WTC11 (cell line): Measurements from ENCODE around the gene IL1B. TPM values are rescaled to one million over a fixed set of nuclear protein-coding genes. Genes with fewer than 3 reads are reported as not detected.

Source experiments
- ATAC-seq: fragments of 200-7000 bp; cut with Tn5 transposase; 2 replicates; pipeline ENCODE4 v1.10.0; 2021; ENCODE audit warnings: mild to moderate bottlenecking, moderate library complexity
- CTCF ChIA-PET: fragments of 300-600 bp; sonication (Branson Sonifier 250); formaldehyde crosslinking; loops from one replicate; lab custom pipeline; 2021; ENCODE audit warnings: antibody characterized with exemption; lab: Charles Lee
- POLR2A ChIA-PET: fragments of 350-600 bp; sonication (Branson Sonifier 250); formaldehyde crosslinking; loops from one replicate; lab custom pipeline; 2021; ENCODE audit warnings: antibody characterized with exemption; lab: Charles Lee
- DNase-seq: peaks from one replicate; pipeline ENCODE4 v3.0.0; 2021; ENCODE audit warnings: low spot score
- H3K27ac Mint-ChIP-seq: 2 replicates; pipeline ENCODE4 v1.8.0; 2021; ENCODE audit warnings: mixed read lengths
- H3K27me3 Mint-ChIP-seq: 2 replicates; pipeline ENCODE4 v1.8.0; 2021; ENCODE audit warnings: low read depth, mild to moderate bottlenecking, moderate library complexity, mixed read lengths
- H3K36me3 Mint-ChIP-seq: 2 replicates; pipeline ENCODE4 v1.8.0; 2021; ENCODE audit warnings: mixed read lengths
- H3K4me1 Mint-ChIP-seq: 2 replicates; pipeline ENCODE4 v1.8.0; 2022; ENCODE audit warnings: mixed read lengths
- H3K4me3 Mint-ChIP-seq: 2 replicates; pipeline ENCODE4 v1.8.0; 2021; ENCODE audit warnings: mild to moderate bottlenecking, moderate library complexity, mixed read lengths
- H3K9me3 Mint-ChIP-seq: 2 replicates; pipeline ENCODE4 v1.8.0; 2021; ENCODE audit warnings: mixed read lengths
- ATF1 ChIP-seq: sonication (generic); formaldehyde crosslinking; IDR thresholded peaks from 2 replicates; pipeline ENCODE4 v1.8.1; 2023; ENCODE audit warnings: mild to moderate bottlenecking, moderate library complexity, missing genetic modification reagents
- CBFB ChIP-seq: sonication (generic); formaldehyde crosslinking; IDR thresholded peaks from 2 replicates; pipeline ENCODE4 v1.8.1; 2022; ENCODE audit warnings: mild to moderate bottlenecking, low read depth, missing genetic modification reagents
- CREB1 ChIP-seq: sonication (generic); formaldehyde crosslinking; IDR thresholded peaks from 2 replicates; pipeline ENCODE4 v1.8.0; 2023; ENCODE audit warnings: mild to moderate bottlenecking, missing genetic modification reagents
- CTCF ChIP-seq: fragments of 200-600 bp; IDR thresholded peaks from 2 replicates; pipeline ENCODE4 v1.8.0; 2022; ENCODE audit warnings: antibody characterized with exemption
- EMX1 ChIP-seq: fragments of 250-450 bp; sonication (Bioruptor Pico); IDR thresholded peaks from 2 replicates; pipeline ENCODE4 v1.8.0; 2021; ENCODE audit warnings: mild to moderate bottlenecking
- ETV6 ChIP-seq: sonication (generic); formaldehyde crosslinking; IDR thresholded peaks from 2 replicates; pipeline ENCODE4 v1.8.1; 2022; ENCODE audit warnings: mild to moderate bottlenecking, missing genetic modification reagents
- GRHL2 ChIP-seq: fragments of 250-450 bp; sonication (Bioruptor Pico); IDR thresholded peaks from 2 replicates; pipeline ENCODE4 v1.8.0; 2022; ENCODE audit warnings: mild to moderate bottlenecking, moderate library complexity; ENCODE audit not compliant: insufficient replicate concordance, severe bottlenecking
- MAX ChIP-seq: sonication (generic); formaldehyde crosslinking; IDR thresholded peaks from 2 replicates; pipeline ENCODE4 v1.8.0; 2022; ENCODE audit warnings: mild to moderate bottlenecking, missing genetic modification reagents
- MYBL2 ChIP-seq: sonication (generic); formaldehyde crosslinking; IDR thresholded peaks from 2 replicates; pipeline ENCODE4 v1.8.1; 2023; ENCODE audit warnings: mild to moderate bottlenecking, moderate library complexity, missing genetic modification reagents
- NR1H2 ChIP-seq: sonication (generic); formaldehyde crosslinking; IDR thresholded peaks from 2 replicates; pipeline ENCODE4 v1.9.0; 2021; ENCODE audit warnings: mild to moderate bottlenecking, moderate library complexity, missing genetic modification reagents
- NR2C2 ChIP-seq: sonication (generic); formaldehyde crosslinking; IDR thresholded peaks from 2 replicates; pipeline ENCODE4 v1.8.0; 2022; ENCODE audit warnings: mild to moderate bottlenecking, missing genetic modification reagents
- NR3C1 ChIP-seq: sonication (generic); formaldehyde crosslinking; conservative IDR thresholded peaks from 2 replicates; pipeline ENCODE4 v1.8.1; 2023; ENCODE audit warnings: low read depth, mild to moderate bottlenecking, missing genetic modification reagents
- PRDM15 ChIP-seq: sonication (generic); formaldehyde crosslinking; IDR thresholded peaks from 2 replicates; pipeline ENCODE4 v1.8.0; 2022; ENCODE audit warnings: missing genetic modification reagents
- RORB ChIP-seq: fragments of 250-450 bp; sonication (Bioruptor Pico); IDR thresholded peaks from 2 replicates; pipeline ENCODE4 v1.9.0; 2021; ENCODE audit warnings: mild to moderate bottlenecking
- SOX15 ChIP-seq: fragments of 250-450 bp; sonication (Bioruptor Pico); IDR thresholded peaks from 2 replicates; pipeline ENCODE4 v1.9.0; 2021; ENCODE audit warnings: mild to moderate bottlenecking
- STAT6 ChIP-seq: sonication (generic); formaldehyde crosslinking; conservative IDR thresholded peaks from 2 replicates; pipeline ENCODE4 v1.8.1; 2023; ENCODE audit warnings: mild to moderate bottlenecking, low read depth, missing genetic modification reagents, moderate library complexity
- TCF7 ChIP-seq: sonication (generic); formaldehyde crosslinking; IDR thresholded peaks from 2 replicates; pipeline ENCODE4 v1.8.0; 2022; ENCODE audit warnings: mild to moderate bottlenecking, low read depth, missing genetic modification reagents, moderate library complexity
- ZBTB43 ChIP-seq: sonication (generic); formaldehyde crosslinking; IDR thresholded peaks from 2 replicates; pipeline ENCODE4 v1.8.1; 2023; ENCODE audit warnings: mild to moderate bottlenecking, missing genetic modification reagents
- ZMAT4 ChIP-seq: fragments of 250-450 bp; sonication (Bioruptor Pico); IDR thresholded peaks from 2 replicates; pipeline ENCODE4 v1.9.0; 2021; ENCODE audit warnings: mild to moderate bottlenecking
- ZNF317 ChIP-seq: sonication (generic); formaldehyde crosslinking; IDR thresholded peaks from 2 replicates; pipeline ENCODE4 v1.8.1; 2023; ENCODE audit warnings: low read depth, mild to moderate bottlenecking, moderate library complexity, missing genetic modification reagents, borderline replicate concordance
- total RNA-seq: library from RNA; stranded (reverse); gene quantifications from 3 replicates; pipeline ENCODE4 v1.2.3, GENCODE V29; 2021

Gene IL1B
- total RNA-seq, 1 experiment from 2014 or later, result not detected

GRCh38 chr2:112827009-112827408 lies 9.6 kb downstream of the IL1B start (continued):
- TF ChIP-seq CREB1 (CRISPR knock-in tag) (no peak), GRHL2 (no peak), CTCF (no peak), NR1H2 (no peak)

GRCh38 chr2:112825706-112826105 lies 10.9 kb downstream of the IL1B start:
- H3K9me3 Mint-ChIP-seq, result peaks cover 4% of the 10 kb centered on the region; the same call in 1 of the 2 replicates
- peaks cover 3% of the 10 kb centered on the region for H3K27me3 Mint-ChIP-seq
- DNase-seq (no peak), ATAC-seq (no peak)
- H3K4me3 Mint-ChIP-seq, result no peak overlapping the region
- H3K36me3 Mint-ChIP-seq, result peaks cover 3% of the 10 kb centered on the region; the same call in 1 of the 2 replicates
- no peak for TF ChIP-seq ZMAT4 (CRISPR knock-in tag)
- TF ChIP-seq MYBL2 (CRISPR knock-in tag), result no peak
- CTCF ChIA-PET, result interaction anchor here (0.8 to 1.2 kb wide), 2 partner anchors 60 to 116 kb away, joined by 3 read pairs; no protein-coding TSS in a partner anchor
- POLR2A ChIA-PET, result no interaction called here
- no peak overlapping the region for H3K27ac Mint-ChIP-seq
- H3K4me1 Mint-ChIP-seq, result peaks cover 15% of the 10 kb centered on the region

- Mint-ChIP-seq H3K27ac (no peak overlapping the region), H3K27me3 (peaks cover 3% of the 10 kb centered on the region), H3K4me1 (peaks cover 22% of the 10 kb centered on the region), H3K4me3 (no peak overlapping the region), H3K9me3 (peaks cover 4% of the 10 kb centered on the region; the same call in 1 of the 2 replicates), H3K36me3 (peaks cover 3% of the 10 kb centered on the region; the same call in 1 of the 2 replicates)
- ChIA-PET CTCF (interaction anchor here (0.6 to 1.2 kb wide), 2 partner anchors 117 to 850 kb away, joined by 3 to 4 read pairs; no protein-coding TSS in a partner anchor), POLR2A (no interaction called here)
- DNase-seq, result no peak
- no peak for ATAC-seq
- TF ChIP-seq RORB, result no peak
- TF ChIP-seq STAT6 (CRISPR knock-in tag), result no peak
- TF ChIP-seq TCF7, result no peak
- no peak for TF ChIP-seq ZBTB43 (CRISPR knock-in tag)
- no peak for TF ChIP-seq NR2C2 (CRISPR knock-in tag)
- no peak for TF ChIP-seq PRDM15 (CRISPR knock-in tag)
- no peak for TF ChIP-seq ATF1 (CRISPR knock-in tag)
- no peak for TF ChIP-seq ETV6
- TF ChIP-seq NR3C1 (CRISPR knock-in tag), result no peak
- TF ChIP-seq CBFB (CRISPR knock-in tag), result no peak
- no peak for TF ChIP-seq MAX (CRISPR knock-in tag)
- no peak for TF ChIP-seq EMX1 (CRISPR knock-in tag)
- no peak for TF ChIP-seq ZNF317 (CRISPR knock-in tag)
- TF ChIP-seq SOX15 (CRISPR knock-in tag), result no peak
Measured at GRCh38 chr2:112824694-112825085, 11.9 kb downstream of the IL1B start.
